Fibroblast of lung (primary cell): ENCODE results near the gene OCIAD1.

ENCODE experiments used
- CTCF ChIP-seq, 2 donors: IDR thresholded peaks in 1 of 2; conservative IDR thresholded peaks in 1 of 2; 1 replicate in 1 of 2; 2 replicates in 1 of 2; pipeline ENCODE4 v1.5.1; 2011 to 2012; ENCODE audit warnings: low read length in 2 of 2, control low read depth in 1 of 2, inconsistent platforms in 1 of 2, low read depth in 1 of 2, mild to moderate bottlenecking in 1 of 2
- EZH2 ChIP-seq: IDR thresholded peaks from 2 replicates; pipeline ENCODE4 v1.5.1; 2012; ENCODE audit warnings: low read length, control low read depth, mild to moderate bottlenecking; ENCODE audit errors: missing control alignments

GRCh38 chr4:48799157-48799556 lies 31.7 kb upstream of the OCIAD1 start:
- TF ChIP-seq CTCF (conservative IDR thresholded peaks at IDR 0.05 in 1 of 2, IDR thresholded peaks at IDR 0.05 in 1 of 2; ENCODE audit: low read depth in 1 of 2, low read length in 2 of 2), result no peak
- TF ChIP-seq EZH2, result no peak
